NOMO-1 treated with dmso at 0.1 percent for 144 hours (cell line): ENCODE measurements around the gene TTI1.

ENCODE experiments used
- DNase-seq: peaks from one replicate; lab custom pipeline; 2025; ENCODE audit not compliant: unreplicated experiment; lab: John Stamatoyannopoulos, UW

TTI1 gene

GRCh38 chr20:37939701-37940560, 93.3 kb downstream of the TTI1 start:
- DNase-seq, result no peak

GRCh38 chr20:37938954-37939353, 94.3 kb downstream of the TTI1 start:
- DNase-seq, result no peak

- no peak for DNase-seq
Observed at GRCh38 chr20:37938181-37938750, 95.0 kb downstream of the TTI1 start.

- no peak for DNase-seq
Observed at GRCh38 chr20:37937686-37938085, 95.6 kb downstream of the TTI1 start.

GRCh38 chr20:37936451-37936850, 96.8 kb downstream of the TTI1 start:
- DNase-seq, result no peak

- no peak for DNase-seq
Observed at GRCh38 chr20:37936041-37936440, 97.2 kb downstream of the TTI1 start.

GRCh38 chr20:37935435-37935834, 97.8 kb downstream of the TTI1 start:
- no peak for DNase-seq

- DNase-seq, result no peak
Observed at GRCh38 chr20:37934634-37935375, 98.5 kb downstream of the TTI1 start.

GRCh38 chr20:37933786-37934633, 99.2 kb downstream of the TTI1 start:
- no peak for DNase-seq
